GM12891 (cell line): ENCODE data around the gene NOSTRIN.

Source experiments
- POLR2A ChIP-seq: IDR thresholded peaks from 2 replicates; pipeline ENCODE4 v1.6.1; 2011; ENCODE audit warnings: low read depth, low read length, control low read depth
- POLR2AphosphoS5 ChIP-seq: IDR thresholded peaks from 2 replicates; pipeline ENCODE4 v1.6.1; 2011; ENCODE audit warnings: low read depth, low read length, control low read depth
- SPI1 ChIP-seq: IDR thresholded peaks from 2 replicates; pipeline ENCODE4 v1.6.1; 2011; ENCODE audit warnings: low read depth, low read length, control low read depth
- TAF1 ChIP-seq: IDR thresholded peaks from 2 replicates; pipeline ENCODE4 v1.6.1; 2011; ENCODE audit warnings: low read depth, low read length, control low read depth

GRCh38 chr2:168819829-168820489 lies 17.5 kb downstream of the NOSTRIN start:
- TF ChIP-seq POLR2AphosphoS5 = no peak
- no peak for TF ChIP-seq TAF1
- no peak for TF ChIP-seq POLR2A
- TF ChIP-seq SPI1 = no peak
